HepG2 (cell line): ENCODE data around the gene CDKN1C. TPM values are rescaled to one million over a fixed set of nuclear protein-coding genes. Genes with fewer than 3 reads are reported as not detected.

Source experiments
- ATF7-NPFF ChIP-seq: sonication (generic); formaldehyde crosslinking; IDR thresholded peaks from 2 replicates; pipeline ENCODE4 v1.8.1; 2023; ENCODE audit warnings: mild to moderate bottlenecking, low read depth, missing genetic modification reagents, moderate library complexity
- FOSL1 ChIP-seq: sonication (generic); formaldehyde crosslinking; IDR thresholded peaks from 2 replicates; pipeline ENCODE4 v1.9.0; 2021; ENCODE audit warnings: missing genetic modification reagents, borderline replicate concordance
- HHEX ChIP-seq: IDR thresholded peaks from 2 replicates; pipeline ENCODE4 v1.6.1; 2016; ENCODE audit warnings: control low read depth
- IKZF1 ChIP-seq: fragments of 450-650 bp; IDR thresholded peaks from 2 replicates; pipeline ENCODE4 v1.7.1; 2016
- KLF11 ChIP-seq: IDR thresholded peaks from 2 replicates; pipeline ENCODE4 v1.6.1; 2016; ENCODE audit warnings: missing compliant biosample characterization
- KLF15 ChIP-seq: sonication (generic); formaldehyde crosslinking; IDR thresholded peaks from 2 replicates; pipeline ENCODE4 v1.8.1; 2023; ENCODE audit warnings: borderline replicate concordance, mild to moderate bottlenecking, inconsistent platforms, missing genetic modification reagents, mixed read lengths
- MTF1 ChIP-seq: sonication (generic); formaldehyde crosslinking; IDR thresholded peaks from 2 replicates; pipeline ENCODE4 v1.5.0; 2020; ENCODE audit warnings: missing genetic modification reagents
- POLR2AphosphoS2 ChIP-seq: IDR thresholded peaks from 2 replicates; pipeline ENCODE4 v1.6.1; 2011; ENCODE audit warnings: low read depth, low read length, improper control_type of control experiment
- RARA ChIP-seq: IDR thresholded peaks from 2 replicates; pipeline ENCODE4 v1.6.1; 2016; ENCODE audit warnings: missing genetic modification reagents, missing compliant biosample characterization
- SALL1 ChIP-seq: sonication (generic); formaldehyde crosslinking; IDR thresholded peaks from 2 replicates; pipeline ENCODE4 v1.8.0; 2022; ENCODE audit warnings: mild to moderate bottlenecking, missing genetic modification reagents
- SRSF4 ChIP-seq: fragments of 200-400 bp; formaldehyde crosslinking; IDR thresholded peaks from one replicate; pipeline ENCODE4 v1.6.1; 2018; ENCODE audit warnings: mild to moderate bottlenecking, low read depth, low read length, moderate library complexity; ENCODE audit not compliant: poor library complexity, severe bottlenecking
- TOE1 ChIP-seq: sonication (generic); formaldehyde crosslinking; IDR thresholded peaks from 2 replicates; pipeline ENCODE4 v1.4.0; 2020; ENCODE audit warnings: mild to moderate bottlenecking, missing genetic modification reagents
- YY1 ChIP-seq: IDR thresholded peaks from 2 replicates; pipeline ENCODE4 v1.6.1; 2011; ENCODE audit warnings: low read length, low read depth, moderate library complexity, mild to moderate bottlenecking; ENCODE audit not compliant: insufficient read depth, insufficient replicate concordance
- ZNF143 ChIP-seq: sonication (generic); formaldehyde crosslinking; IDR thresholded peaks from 2 replicates; pipeline ENCODE4 v1.4.0; 2020; ENCODE audit warnings: missing genetic modification reagents
- ZNF225 ChIP-seq: sonication (generic); formaldehyde crosslinking; IDR thresholded peaks from 2 replicates; pipeline ENCODE4 v1.4.0; 2020; ENCODE audit warnings: mild to moderate bottlenecking, missing genetic modification reagents
- ZNF350 ChIP-seq: sonication (generic); formaldehyde crosslinking; IDR thresholded peaks from 2 replicates; pipeline ENCODE4 v1.4.0; 2020; ENCODE audit warnings: mild to moderate bottlenecking, low read depth, missing genetic modification reagents, borderline replicate concordance
- ZNF607 ChIP-seq: sonication (generic); formaldehyde crosslinking; IDR thresholded peaks from 2 replicates; pipeline ENCODE4 v1.5.1; 2020; ENCODE audit warnings: missing genetic modification reagents, mild to moderate bottlenecking, borderline replicate concordance
- ZNF766 ChIP-seq: sonication (generic); formaldehyde crosslinking; IDR thresholded peaks from 2 replicates; pipeline ENCODE4 v1.5.0; 2020; ENCODE audit warnings: missing genetic modification reagents, borderline replicate concordance
- polyA plus RNA-seq, 8 experiments: library from polyadenylated mRNA; depleted of rRNA in 3 of 8; stranded (reverse) in 7 of 8; unstranded in 1 of 8; fragments of >200 nt; fragmentation: Illumina TruSeq in 4 of 8; extraction: Trizol in 4 of 8; gene quantifications; 2 replicates each; pipeline versions ENCODE4 v1.2.1 to v1.2.3, GENCODE V29; 2011 to 2016; ENCODE audit warnings: low read depth in 4 of 8, missing spikeins in 1 of 8, mixed read lengths in 1 of 8; ENCODE audit not compliant: insufficient read depth in 1 of 8
- total RNA-seq, 5 experiments: library from RNA; depleted of rRNA; stranded (reverse); fragments of >200 nt; fragmentation: Illumina TruSeq; extraction: Trizol; gene quantifications; 2 replicates each; pipeline ENCODE4 v1.2.3, GENCODE V29; 2016; ENCODE audit warnings: low read depth in 1 of 5
- TF ChIP-seq, protein P1 (sequence below): sonication (generic); formaldehyde crosslinking; IDR thresholded peaks from 2 replicates; pipeline ENCODE4 v1.4.0; 2020; ENCODE audit warnings: missing genetic modification reagents
- TF ChIP-seq, protein P2 (sequence below): sonication (generic); formaldehyde crosslinking; IDR thresholded peaks from 2 replicates; pipeline ENCODE4 v1.4.0; 2020; ENCODE audit warnings: missing genetic modification reagents, borderline replicate concordance
- TF ChIP-seq, protein P3 (sequence below): sonication (generic); formaldehyde crosslinking; IDR thresholded peaks from 2 replicates; pipeline ENCODE4 v1.5.1; 2020; ENCODE audit warnings: missing genetic modification reagents, mild to moderate bottlenecking, borderline replicate concordance

Gene CDKN1C
- total and polyA plus RNA-seq, 2 of the 13 experiments (the other 11 are each of a cell fraction or from before 2014, with no cell fraction given): not detected

DNA sequence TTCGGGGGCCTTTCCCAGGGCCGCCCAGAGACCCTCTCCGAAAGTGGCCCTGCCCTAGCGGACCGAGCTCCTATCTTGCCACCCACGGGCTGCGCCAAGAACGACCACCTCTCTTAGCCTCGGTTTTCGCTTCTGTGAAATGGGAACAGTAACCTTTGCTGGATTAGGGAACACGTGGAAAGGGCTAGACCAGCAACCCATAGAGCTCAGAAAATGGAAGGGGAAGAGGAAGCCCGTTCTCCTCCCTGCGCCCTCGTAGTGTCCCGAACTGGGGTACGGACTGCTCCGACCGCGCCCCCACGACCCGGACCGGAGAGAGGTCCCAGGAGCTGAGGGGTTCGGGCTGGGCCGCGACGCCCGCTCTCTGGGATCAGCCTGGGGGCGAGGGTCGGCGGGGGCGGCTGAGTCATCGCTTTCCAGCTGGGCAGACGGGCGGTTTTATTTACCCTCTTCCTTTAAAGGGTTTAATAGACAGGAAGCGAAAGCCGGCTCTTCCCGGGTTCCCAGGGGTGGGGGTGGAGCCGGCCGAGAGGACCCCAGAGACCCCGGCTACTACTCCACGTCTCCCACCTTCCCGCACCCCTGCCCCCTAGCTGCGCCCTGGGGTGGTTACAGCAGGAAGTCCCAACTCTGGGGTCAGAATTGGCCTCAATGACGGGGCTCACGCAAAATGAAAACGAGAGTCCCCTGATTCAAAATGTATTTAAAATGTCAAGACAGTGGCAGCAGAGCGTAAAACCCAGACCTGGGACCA lies 44.6 kb upstream of the CDKN1C start (continued):
- TF ChIP-seq, protein P1, sequence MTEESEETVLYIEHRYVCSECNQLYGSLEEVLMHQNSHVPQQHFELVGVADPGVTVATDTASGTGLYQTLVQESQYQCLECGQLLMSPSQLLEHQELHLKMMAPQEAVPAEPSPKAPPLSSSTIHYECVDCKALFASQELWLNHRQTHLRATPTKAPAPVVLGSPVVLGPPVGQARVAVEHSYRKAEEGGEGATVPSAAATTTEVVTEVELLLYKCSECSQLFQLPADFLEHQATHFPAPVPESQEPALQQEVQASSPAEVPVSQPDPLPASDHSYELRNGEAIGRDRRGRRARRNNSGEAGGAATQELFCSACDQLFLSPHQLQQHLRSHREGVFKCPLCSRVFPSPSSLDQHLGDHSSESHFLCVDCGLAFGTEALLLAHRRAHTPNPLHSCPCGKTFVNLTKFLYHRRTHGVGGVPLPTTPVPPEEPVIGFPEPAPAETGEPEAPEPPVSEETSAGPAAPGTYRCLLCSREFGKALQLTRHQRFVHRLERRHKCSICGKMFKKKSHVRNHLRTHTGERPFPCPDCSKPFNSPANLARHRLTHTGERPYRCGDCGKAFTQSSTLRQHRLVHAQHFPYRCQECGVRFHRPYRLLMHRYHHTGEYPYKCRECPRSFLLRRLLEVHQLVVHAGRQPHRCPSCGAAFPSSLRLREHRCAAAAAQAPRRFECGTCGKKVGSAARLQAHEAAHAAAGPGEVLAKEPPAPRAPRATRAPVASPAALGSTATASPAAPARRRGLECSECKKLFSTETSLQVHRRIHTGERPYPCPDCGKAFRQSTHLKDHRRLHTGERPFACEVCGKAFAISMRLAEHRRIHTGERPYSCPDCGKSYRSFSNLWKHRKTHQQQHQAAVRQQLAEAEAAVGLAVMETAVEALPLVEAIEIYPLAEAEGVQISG (CRISPR knock-in tag): no peak
- TF ChIP-seq ZNF350 (CRISPR knock-in tag): 0 out of 2 replicates have a peak, but pooled peaks have one; percentile 16
- TF ChIP-seq RARA (CRISPR knock-in tag): peak; percentile 20; the same call in 1 of the 2 replicates
- TF ChIP-seq ZNF607: no peak
- no peak for TF ChIP-seq IKZF1
- no peak for TF ChIP-seq ZNF766
- TF ChIP-seq, protein P2, sequence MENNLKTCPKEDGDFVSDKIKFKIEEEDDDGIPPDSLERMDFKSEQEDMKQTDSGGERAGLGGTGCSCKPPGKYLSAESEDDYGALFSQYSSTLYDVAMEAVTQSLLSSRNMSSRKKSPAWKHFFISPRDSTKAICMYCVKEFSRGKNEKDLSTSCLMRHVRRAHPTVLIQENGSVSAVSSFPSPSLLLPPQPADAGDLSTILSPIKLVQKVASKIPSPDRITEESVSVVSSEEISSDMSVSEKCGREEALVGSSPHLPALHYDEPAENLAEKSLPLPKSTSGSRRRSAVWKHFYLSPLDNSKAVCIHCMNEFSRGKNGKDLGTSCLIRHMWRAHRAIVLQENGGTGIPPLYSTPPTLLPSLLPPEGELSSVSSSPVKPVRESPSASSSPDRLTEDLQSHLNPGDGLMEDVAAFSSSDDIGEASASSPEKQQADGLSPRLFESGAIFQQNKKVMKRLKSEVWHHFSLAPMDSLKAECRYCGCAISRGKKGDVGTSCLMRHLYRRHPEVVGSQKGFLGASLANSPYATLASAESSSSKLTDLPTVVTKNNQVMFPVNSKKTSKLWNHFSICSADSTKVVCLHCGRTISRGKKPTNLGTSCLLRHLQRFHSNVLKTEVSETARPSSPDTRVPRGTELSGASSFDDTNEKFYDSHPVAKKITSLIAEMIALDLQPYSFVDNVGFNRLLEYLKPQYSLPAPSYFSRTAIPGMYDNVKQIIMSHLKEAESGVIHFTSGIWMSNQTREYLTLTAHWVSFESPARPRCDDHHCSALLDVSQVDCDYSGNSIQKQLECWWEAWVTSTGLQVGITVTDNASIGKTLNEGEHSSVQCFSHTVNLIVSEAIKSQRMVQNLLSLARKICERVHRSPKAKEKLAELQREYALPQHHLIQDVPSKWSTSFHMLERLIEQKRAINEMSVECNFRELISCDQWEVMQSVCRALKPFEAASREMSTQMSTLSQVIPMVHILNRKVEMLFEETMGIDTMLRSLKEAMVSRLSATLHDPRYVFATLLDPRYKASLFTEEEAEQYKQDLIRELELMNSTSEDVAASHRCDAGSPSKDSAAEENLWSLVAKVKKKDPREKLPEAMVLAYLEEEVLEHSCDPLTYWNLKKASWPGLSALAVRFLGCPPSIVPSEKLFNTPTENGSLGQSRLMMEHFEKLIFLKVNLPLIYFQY (CRISPR knock-in tag): peak; percentile 21; the same call in 1 of the 2 replicates
- TF ChIP-seq SALL1 (CRISPR knock-in tag): no peak
- TF ChIP-seq ZNF143 (CRISPR knock-in tag): no peak
- peak; percentile 6 for TF ChIP-seq YY1
- no peak for TF ChIP-seq MTF1 (CRISPR knock-in tag)
- no peak for TF ChIP-seq KLF15 (CRISPR knock-in tag)
- TF ChIP-seq TOE1 (CRISPR knock-in tag): no peak
- no peak for TF ChIP-seq SRSF4
- no peak for TF ChIP-seq ATF7-NPFF (CRISPR knock-in tag)
- TF ChIP-seq FOSL1 (CRISPR knock-in tag): peak; percentile 46; the same call in 1 of the 2 replicates
- TF ChIP-seq ZNF225: no peak
- TF ChIP-seq POLR2AphosphoS2: no peak
- TF ChIP-seq KLF11 (CRISPR knock-in tag): no peak
- TF ChIP-seq, protein P3, sequence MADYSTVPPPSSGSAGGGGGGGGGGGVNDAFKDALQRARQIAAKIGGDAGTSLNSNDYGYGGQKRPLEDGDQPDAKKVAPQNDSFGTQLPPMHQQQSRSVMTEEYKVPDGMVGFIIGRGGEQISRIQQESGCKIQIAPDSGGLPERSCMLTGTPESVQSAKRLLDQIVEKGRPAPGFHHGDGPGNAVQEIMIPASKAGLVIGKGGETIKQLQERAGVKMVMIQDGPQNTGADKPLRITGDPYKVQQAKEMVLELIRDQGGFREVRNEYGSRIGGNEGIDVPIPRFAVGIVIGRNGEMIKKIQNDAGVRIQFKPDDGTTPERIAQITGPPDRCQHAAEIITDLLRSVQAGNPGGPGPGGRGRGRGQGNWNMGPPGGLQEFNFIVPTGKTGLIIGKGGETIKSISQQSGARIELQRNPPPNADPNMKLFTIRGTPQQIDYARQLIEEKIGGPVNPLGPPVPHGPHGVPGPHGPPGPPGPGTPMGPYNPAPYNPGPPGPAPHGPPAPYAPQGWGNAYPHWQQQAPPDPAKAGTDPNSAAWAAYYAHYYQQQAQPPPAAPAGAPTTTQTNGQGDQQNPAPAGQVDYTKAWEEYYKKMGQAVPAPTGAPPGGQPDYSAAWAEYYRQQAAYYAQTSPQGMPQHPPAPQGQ (CRISPR knock-in tag): no peak
- TF ChIP-seq HHEX (CRISPR knock-in tag): no peak
